Activated naive CD4-positive, alpha-beta T cell treated with anti-CD3 and anti-CD28 coated beads, Interleukin-2, amount 10 ng/mL, durations not matched to agents 7 days and 5 days (primary cell): ENCODE data around the gene GRIN2D.

Experiments used
- CTCF ChIA-PET: fragments of 350-600 bp; sonication (Branson Sonifier 250); formaldehyde crosslinking; loops from one replicate; lab custom pipeline; 2021; ENCODE audit warnings: antibody characterized with exemption; lab: Charles Lee
- DNase-seq: peaks from one replicate; pipeline ENCODE4 v3.0.0-alpha.2; 2020
- H3K27ac Mint-ChIP-seq: one replicate; pipeline ENCODE4 v1.8.0; 2021; ENCODE audit warnings: mild to moderate bottlenecking, moderate library complexity, mixed read lengths
- H3K27me3 Mint-ChIP-seq: one replicate; pipeline ENCODE4 v1.8.0; 2021; ENCODE audit warnings: mild to moderate bottlenecking, mixed read lengths
- H3K36me3 Mint-ChIP-seq: one replicate; pipeline ENCODE4 v1.8.0; 2021; ENCODE audit warnings: mixed read lengths
- H3K4me1 Mint-ChIP-seq: one replicate; pipeline ENCODE4 v1.8.0; 2021; ENCODE audit warnings: mixed read lengths
- H3K4me3 Mint-ChIP-seq: one replicate; pipeline ENCODE4 v1.8.0; 2021; ENCODE audit warnings: mild to moderate bottlenecking, moderate library complexity, mixed read lengths
- H3K9me3 Mint-ChIP-seq: one replicate; pipeline ENCODE4 v1.8.0; 2021; ENCODE audit warnings: mixed read lengths

Gene GRIN2D

DNA sequence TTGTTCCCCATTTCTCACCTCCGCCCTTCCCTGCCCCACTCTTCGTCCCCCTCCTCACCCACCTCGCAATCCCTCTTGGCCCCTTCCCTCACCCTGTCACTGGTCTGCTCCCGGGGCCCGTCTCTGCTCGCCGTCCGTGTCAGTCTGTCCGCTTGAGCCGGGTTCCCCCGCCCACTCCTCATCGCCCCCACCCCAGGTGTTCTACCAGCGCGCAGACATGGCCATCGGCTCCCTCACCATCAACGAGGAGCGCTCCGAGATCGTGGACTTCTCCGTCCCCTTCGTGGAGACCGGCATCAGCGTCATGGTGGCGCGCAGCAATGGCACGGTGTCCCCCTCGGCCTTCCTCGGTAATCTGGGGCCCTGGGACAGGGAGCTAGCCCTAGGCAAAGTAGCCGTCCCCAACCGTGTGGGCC is 22.3 kb downstream of the GRIN2D start:
- H3K4me1 Mint-ChIP-seq, result peaks cover 34% of the 10 kb centered on the region
- H3K36me3 Mint-ChIP-seq, result no peaks in the 10 kb centered on the region
- H3K9me3 Mint-ChIP-seq, result no peaks in the 10 kb centered on the region
- no peak for DNase-seq
- H3K4me3 Mint-ChIP-seq, result no peak overlapping the region
- peaks cover 79% of the 10 kb centered on the region for H3K27me3 Mint-ChIP-seq
- CTCF ChIA-PET, result no interaction called here
- H3K27ac Mint-ChIP-seq, result no peak overlapping the region

DNA sequence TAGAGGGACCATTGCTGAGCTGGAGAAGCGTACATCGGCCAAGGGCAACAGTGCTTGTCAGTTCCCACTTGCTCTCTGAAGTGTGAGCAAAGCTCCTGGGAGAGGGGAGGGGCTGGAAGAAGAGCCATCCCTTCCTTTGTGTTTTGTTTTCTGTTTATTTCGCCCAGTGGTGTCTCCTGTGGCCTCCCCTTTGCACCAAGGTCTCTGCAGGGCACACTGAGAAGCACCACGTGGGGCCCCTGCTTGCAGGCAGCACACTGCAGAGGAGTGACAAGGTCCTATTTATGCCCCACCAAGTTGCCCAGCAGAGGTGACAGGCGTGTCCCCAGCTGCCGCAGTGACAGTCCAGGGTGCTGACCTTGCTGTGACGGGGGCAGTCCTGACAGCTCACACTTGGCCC is 24.0 kb downstream of the GRIN2D start:
- H3K36me3 Mint-ChIP-seq, result no peaks in the 10 kb centered on the region
- H3K27ac Mint-ChIP-seq, result no peak overlapping the region
- peaks cover 77% of the 10 kb centered on the region for H3K27me3 Mint-ChIP-seq
- H3K9me3 Mint-ChIP-seq, result no peaks in the 10 kb centered on the region
- CTCF ChIA-PET, result interaction anchor here (0.6 kb wide), 1 partner anchor 66 kb away, joined by 3 read pairs; no protein-coding TSS in a partner anchor
- H3K4me3 Mint-ChIP-seq, result no peak overlapping the region
- DNase-seq, result no peak
- H3K4me1 Mint-ChIP-seq, result peaks cover 34% of the 10 kb centered on the region

DNA sequence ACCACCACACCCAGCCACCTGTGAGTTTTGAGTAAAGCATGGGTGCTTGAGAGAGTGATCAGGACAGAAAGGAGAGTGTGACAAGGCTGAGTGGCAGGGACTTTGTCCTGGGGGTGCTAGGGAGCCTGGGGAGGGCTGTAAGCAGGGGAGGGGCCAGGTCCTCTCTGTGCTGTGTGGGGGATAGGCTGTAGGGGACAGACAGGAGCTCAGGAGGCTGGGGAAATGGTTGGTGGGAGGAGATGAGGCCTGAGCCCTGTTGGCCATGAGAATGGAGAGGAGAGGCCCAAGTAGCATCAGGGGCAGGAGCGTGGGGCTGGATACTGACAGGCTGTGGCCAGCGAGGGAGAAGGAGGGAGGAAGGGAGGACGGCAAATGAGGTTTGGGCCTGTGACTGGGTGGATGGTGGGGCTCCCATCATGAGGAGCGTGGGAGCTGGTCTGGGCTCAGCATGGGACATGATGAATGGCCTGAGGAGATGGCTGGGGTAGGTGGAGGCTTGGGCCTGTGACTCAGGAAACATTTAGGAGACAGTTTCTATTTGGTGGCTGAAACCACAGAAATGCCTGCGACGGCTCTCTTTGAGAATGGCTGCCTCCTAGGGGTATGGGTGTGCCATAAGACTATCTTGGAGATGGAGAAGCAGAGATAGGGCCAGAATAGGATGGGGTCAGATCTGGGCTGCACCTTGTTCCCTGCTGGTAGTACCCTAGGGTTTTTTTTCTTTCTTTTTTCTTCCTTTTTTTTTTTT is 25.0 kb downstream of the GRIN2D start:
- Mint-ChIP-seq H3K9me3 (no peaks in the 10 kb centered on the region), H3K4me1 (peaks cover 34% of the 10 kb centered on the region), H3K36me3 (no peaks in the 10 kb centered on the region), H3K4me3 (peak overlapping the region; percentile 64), H3K27me3 (peaks cover 74% of the 10 kb centered on the region), H3K27ac (no peak overlapping the region)
- DNase-seq, result no peak
- CTCF ChIA-PET, result no interaction called here

DNA sequence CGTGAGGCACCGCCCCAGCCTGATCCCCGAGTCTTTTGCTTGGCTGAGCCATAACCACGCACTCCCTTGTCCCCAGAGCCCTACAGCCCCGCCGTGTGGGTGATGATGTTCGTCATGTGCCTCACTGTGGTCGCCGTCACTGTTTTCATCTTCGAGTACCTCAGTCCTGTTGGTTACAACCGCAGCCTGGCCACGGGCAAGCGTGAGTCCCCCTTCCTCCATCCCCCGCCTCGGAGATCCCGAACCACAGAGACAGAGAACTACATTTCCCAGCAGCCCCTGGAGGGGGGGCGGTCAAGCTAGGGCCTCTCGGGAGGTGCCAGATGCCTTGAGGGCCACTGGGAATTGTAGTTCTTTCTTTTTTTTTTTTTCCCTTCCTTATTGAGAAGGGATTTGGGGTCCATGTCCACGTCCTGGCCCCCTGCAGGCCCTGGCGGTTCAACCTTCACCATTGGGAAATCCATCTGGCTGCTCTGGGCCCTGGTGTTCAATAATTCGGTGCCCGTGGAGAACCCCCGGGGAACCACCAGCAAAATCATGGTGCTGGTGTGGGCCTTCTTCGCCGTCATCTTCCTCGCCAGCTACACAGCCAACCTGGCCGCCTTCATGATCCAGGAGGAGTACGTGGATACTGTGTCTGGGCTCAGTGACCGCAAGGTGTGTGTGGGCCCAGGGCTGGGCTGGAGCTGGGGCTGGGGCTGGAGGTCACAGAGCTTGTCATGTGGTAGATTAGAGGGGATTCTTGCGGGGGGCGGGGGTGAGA is 25.9 kb downstream of the GRIN2D start:
- CTCF ChIA-PET, result interaction anchor here (1.0 kb wide), 1 partner anchor 28 kb away, joined by 5 read pairs; the partner anchor contains the start of gene KDELR1
- no peaks in the 10 kb centered on the region for H3K9me3 Mint-ChIP-seq

DNA sequence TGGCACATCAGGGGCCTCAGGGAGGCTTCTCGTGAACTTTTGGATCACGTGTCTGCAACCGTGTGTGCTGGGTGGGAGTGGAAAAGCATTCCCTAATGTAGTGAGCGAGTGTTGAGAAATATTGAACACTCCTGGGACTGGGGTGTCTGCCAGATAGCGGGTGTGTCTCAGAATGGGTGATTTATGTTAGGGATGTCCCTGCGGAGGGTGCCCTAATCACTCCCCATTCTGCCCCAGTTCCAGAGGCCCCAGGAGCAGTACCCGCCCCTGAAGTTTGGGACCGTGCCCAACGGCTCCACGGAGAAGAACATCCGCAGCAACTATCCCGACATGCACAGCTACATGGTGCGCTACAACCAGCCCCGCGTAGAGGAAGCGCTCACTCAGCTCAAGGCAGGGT is 28.1 kb downstream of the GRIN2D start:
- Mint-ChIP-seq H3K36me3 (no peaks in the 10 kb centered on the region), H3K27ac (no peak overlapping the region), H3K4me1 (peaks cover 18% of the 10 kb centered on the region), H3K4me3 (no peak overlapping the region), H3K9me3 (no peaks in the 10 kb centered on the region), H3K27me3 (peaks cover 61% of the 10 kb centered on the region)
- CTCF ChIA-PET, result no interaction called here
- no peak for DNase-seq

More for the DNA sequence above, 25.9 kb downstream of the GRIN2D start:
- H3K36me3 Mint-ChIP-seq, result no peaks in the 10 kb centered on the region
- DNase-seq, result peak; percentile 80
- H3K4me3 Mint-ChIP-seq, result peak overlapping the region; percentile 64
- peaks cover 31% of the 10 kb centered on the region for H3K4me1 Mint-ChIP-seq
- peak overlapping the region; percentile 62 for H3K27ac Mint-ChIP-seq
- H3K27me3 Mint-ChIP-seq, result peaks cover 67% of the 10 kb centered on the region

DNA sequence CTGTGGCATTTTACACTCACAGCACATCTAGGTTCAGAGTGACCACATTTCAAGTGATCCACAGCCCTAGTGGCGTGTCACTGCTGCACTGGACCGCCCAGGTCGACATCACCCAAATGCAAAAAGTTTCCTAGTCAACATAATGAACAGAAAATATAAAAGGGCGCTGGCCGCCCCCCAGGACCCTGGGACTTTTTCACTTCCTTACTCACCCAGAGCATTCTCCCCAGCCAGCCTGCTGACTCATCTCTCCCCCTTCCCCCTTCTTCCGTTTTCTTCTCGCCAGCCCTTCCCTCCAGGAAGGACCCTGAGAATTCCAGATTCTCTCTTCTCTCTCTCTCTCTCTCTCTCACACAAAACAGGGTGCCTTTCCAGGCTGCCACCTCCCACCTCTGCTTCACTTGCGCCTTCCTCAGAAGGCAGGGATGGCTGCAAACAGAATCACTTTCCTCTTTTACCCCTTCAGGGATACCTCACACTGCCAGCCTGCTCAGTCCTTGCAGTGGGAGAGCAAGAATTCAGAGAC is 31.3 kb downstream of the GRIN2D start:
- H3K27ac Mint-ChIP-seq, result no peak overlapping the region
- peaks cover 5% of the 10 kb centered on the region for H3K4me1 Mint-ChIP-seq
- no peaks in the 10 kb centered on the region for H3K9me3 Mint-ChIP-seq
- H3K36me3 Mint-ChIP-seq, result no peaks in the 10 kb centered on the region
- no peak overlapping the region for H3K4me3 Mint-ChIP-seq
- peaks cover 53% of the 10 kb centered on the region for H3K27me3 Mint-ChIP-seq
- CTCF ChIA-PET, result no interaction called here
- DNase-seq, result no peak

DNA sequence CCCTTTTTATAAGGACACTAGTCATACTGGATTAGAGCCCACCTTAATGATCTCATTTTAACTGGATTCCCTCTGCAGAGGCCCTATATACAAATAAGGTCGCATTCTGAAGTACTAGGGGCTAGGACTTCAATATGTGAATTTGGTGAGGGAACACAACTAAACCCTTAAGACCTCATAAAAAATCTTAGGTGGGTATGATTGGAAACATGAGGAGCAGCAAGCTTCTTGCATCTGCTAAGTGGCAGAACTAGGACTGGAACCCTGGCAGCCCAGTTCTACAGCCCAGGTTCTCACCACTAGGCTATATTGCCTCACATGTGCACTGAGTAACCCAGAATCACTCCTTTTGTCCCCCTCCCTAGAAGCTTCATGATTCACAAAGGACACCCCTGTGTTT is 35.2 kb downstream of the GRIN2D start:
- H3K9me3 Mint-ChIP-seq, result no peaks in the 10 kb centered on the region
- no peak overlapping the region for H3K27ac Mint-ChIP-seq
- CTCF ChIA-PET, result interaction anchor here (0.7 kb wide), 2 partner anchors 38 to 155 kb away, joined by 3 to 4 read pairs; partner anchors contain the start of gene KDELR1
- no peak overlapping the region for H3K4me3 Mint-ChIP-seq
- H3K27me3 Mint-ChIP-seq, result peaks cover 45% of the 10 kb centered on the region
- H3K4me1 Mint-ChIP-seq, result peaks cover 7% of the 10 kb centered on the region
- DNase-seq, result no peak
- H3K36me3 Mint-ChIP-seq, result no peaks in the 10 kb centered on the region

DNA sequence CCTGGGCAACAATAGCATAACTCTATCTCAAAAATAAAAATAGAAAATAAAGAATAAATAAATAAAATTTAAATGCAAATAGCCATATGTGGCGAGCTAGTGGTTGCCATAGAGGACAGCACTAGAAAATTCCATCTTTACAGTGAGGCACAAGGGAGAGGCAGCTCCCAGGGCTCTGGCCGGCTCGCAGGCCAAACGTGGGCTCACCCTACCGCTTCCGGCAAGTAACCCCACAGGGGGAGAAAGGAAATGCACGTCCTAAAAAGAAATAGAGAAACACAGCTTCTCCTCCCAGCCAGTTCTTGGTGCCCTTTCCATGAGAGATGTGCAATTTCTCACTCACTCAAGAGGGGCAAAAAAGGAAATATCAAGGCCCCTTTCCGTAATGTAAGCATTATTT is 39.9 kb downstream of the GRIN2D start:
- peaks cover 44% of the 10 kb centered on the region for H3K27me3 Mint-ChIP-seq
- no peak overlapping the region for H3K27ac Mint-ChIP-seq
- no peak overlapping the region for H3K4me3 Mint-ChIP-seq
- CTCF ChIA-PET, result no interaction called here
- peaks cover 2% of the 10 kb centered on the region for H3K4me1 Mint-ChIP-seq
- H3K36me3 Mint-ChIP-seq, result no peaks in the 10 kb centered on the region
- H3K9me3 Mint-ChIP-seq, result no peaks in the 10 kb centered on the region
- DNase-seq, result no peak

DNA sequence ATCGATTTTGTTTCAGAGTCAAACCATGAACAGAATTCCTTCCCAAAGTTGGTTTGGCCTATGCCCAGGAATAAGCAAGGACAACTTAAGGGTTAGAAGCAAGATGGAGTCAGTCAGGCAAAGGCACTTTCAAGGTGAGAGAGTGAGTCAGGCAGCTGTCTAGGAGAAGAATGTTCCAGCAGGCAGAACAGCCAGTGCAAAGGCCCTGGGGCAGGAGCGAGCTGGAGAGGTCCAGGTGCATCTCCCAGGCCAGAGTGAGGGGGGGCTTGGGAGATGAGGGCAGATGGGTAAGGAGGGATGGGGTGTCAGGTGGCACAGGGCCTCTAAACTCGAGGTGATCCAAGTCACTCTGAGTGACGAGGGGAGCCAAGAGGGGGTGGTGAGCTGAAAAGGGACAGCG is 43.1 kb downstream of the GRIN2D start:
- no peak overlapping the region for H3K4me3 Mint-ChIP-seq
- H3K27me3 Mint-ChIP-seq, result peaks cover 54% of the 10 kb centered on the region
- CTCF ChIA-PET, result no interaction called here
- H3K9me3 Mint-ChIP-seq, result no peaks in the 10 kb centered on the region
- DNase-seq, result no peak
- no peaks in the 10 kb centered on the region for H3K36me3 Mint-ChIP-seq
- H3K27ac Mint-ChIP-seq, result no peak overlapping the region
- peaks cover 5% of the 10 kb centered on the region for H3K4me1 Mint-ChIP-seq

DNA sequence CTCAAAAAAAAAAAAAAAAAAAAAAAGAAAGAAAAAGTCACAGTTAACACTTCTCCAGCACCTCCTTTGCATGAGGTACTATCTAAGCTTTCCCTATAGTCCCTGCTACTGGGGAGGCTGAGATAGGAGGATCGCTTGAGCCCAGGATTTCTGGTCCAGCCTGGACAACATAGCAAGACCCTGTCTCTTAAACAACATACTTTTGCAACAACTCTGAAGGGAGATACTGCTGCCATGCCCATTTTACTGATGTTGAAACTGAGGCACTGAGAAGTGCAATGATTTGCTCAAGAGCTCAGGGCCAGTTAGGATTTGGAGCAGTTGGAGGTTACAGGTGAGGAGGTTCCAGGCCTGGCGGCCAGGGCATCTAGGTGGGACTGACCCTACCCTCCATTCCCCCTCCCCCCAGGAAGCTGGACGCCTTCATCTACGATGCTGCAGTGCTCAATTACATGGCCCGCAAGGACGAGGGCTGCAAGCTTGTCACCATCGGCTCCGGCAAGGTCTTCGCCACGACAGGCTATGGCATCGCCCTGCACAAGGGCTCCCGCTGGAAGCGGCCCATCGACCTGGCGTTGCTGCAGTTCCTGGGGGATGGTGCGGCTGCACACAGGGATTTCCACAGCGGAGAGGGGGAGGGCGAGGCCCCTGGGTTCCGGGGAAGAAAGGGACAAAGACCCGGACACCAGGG is 48.0 kb downstream of the GRIN2D start:
- Mint-ChIP-seq H3K9me3 (no peaks in the 10 kb centered on the region), H3K27ac (no peak overlapping the region), H3K4me1 (peaks cover 27% of the 10 kb centered on the region), H3K27me3 (peaks cover 62% of the 10 kb centered on the region), H3K36me3 (peaks cover 4% of the 10 kb centered on the region), H3K4me3 (no peak overlapping the region)
- CTCF ChIA-PET, result interaction anchor here (0.6 to 1.1 kb wide), 2 partner anchors 15 to 50 kb away, joined by 3 read pairs; partner anchors contain the start of gene KDELR1
- no peak for DNase-seq

DNA sequence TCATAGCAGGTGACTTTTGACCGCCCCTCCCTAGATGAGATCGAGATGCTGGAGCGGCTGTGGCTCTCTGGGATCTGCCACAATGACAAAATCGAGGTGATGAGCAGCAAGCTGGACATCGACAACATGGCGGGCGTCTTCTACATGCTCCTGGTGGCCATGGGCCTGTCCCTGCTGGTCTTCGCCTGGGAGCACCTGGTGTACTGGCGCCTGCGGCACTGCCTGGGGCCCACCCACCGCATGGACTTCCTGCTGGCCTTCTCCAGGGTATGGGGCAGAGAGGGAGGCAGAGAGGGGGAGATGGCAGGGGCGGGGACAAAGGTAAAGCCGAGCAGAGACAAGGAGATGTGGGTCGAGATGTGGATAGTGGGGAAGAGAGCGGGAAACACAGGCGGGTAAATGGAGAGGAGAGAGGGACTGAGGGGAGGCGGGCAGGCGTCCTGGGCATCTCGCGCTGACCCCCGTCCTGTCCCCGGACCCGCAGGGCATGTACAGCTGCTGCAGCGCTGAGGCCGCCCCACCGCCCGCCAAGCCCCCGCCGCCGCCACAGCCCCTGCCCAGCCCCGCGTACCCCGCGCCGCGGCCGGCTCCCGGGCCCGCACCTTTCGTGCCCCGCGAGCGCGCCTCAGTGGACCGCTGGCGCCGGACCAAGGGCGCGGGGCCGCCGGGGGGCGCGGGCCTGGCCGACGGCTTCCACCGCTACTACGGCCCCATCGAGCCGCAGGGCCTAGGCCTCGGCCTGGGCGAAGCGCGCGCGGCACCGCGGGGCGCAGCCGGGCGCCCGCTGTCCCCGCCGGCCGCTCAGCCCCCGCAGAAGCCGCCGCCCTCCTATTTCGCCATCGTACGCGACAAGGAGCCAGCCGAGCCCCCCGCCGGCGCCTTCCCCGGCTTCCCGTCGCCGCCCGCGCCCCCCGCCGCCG is 48.9 kb downstream of the GRIN2D start:
- no peak for DNase-seq
- Mint-ChIP-seq H3K4me1 (peaks cover 32% of the 10 kb centered on the region), H3K9me3 (no peaks in the 10 kb centered on the region), H3K4me3 (peak overlapping the region; percentile 16), H3K27ac (peak overlapping the region; percentile 60), H3K27me3 (peaks cover 54% of the 10 kb centered on the region), H3K36me3 (peaks cover 7% of the 10 kb centered on the region)
- CTCF ChIA-PET, result interaction anchor here (1.1 kb wide), 1 partner anchor 51 kb away, joined by 3 read pairs; the partner anchor contains the start of gene KDELR1

DNA sequence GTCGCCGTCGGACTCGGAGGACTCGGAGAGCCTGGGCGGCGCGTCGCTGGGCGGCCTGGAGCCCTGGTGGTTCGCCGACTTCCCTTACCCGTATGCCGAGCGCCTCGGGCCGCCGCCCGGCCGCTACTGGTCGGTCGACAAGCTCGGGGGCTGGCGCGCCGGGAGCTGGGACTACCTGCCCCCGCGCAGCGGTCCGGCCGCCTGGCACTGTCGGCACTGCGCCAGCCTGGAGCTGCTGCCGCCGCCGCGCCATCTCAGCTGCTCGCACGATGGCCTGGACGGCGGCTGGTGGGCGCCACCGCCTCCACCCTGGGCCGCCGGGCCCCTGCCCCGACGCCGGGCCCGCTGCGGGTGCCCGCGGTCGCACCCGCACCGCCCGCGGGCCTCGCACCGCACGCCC is 49.8 kb downstream of the GRIN2D start:
- Mint-ChIP-seq H3K4me1 (peaks cover 37% of the 10 kb centered on the region), H3K4me3 (no peak overlapping the region), H3K9me3 (no peaks in the 10 kb centered on the region), H3K36me3 (peaks cover 14% of the 10 kb centered on the region), H3K27me3 (peaks cover 49% of the 10 kb centered on the region), H3K27ac (no peak overlapping the region)
- CTCF ChIA-PET, result no interaction called here
- DNase-seq, result no peak
